NCI-H1092 treated with DMSO at 0.1 percent for 48 hours (cell line): Measurements from ENCODE around the gene POLE2.
"Not testable (repeated sequence)": the region's sequence is repeated elsewhere in the genome, so short reads cannot be mapped to it uniquely, and the experiment has no call there.

Source experiments
- DNase-seq: peaks from one replicate; lab custom pipeline; 2025; lab: John Stamatoyannopoulos, UW

POLE2 gene

DNA sequence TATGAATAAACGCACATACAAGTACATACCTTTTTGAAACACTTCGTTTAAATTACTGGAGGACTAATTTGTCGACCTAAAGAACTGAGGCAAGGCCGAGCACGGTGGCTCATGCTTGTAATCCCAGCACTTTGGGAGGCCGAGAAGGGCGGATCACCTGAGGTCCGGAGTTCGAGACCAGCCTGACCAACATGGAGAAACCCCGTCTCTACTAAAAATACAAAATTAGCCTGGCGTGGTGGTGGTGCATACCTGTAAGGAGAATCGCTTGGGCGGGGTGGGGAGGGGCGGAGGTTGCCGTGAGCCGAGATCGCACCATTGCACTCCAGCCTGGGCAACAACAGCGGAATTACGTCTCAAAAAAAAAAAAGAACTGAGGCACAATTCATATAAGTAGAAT is 68.7 kb downstream of the POLE2 start:
- not testable (repeated sequence) for DNase-seq

DNA sequence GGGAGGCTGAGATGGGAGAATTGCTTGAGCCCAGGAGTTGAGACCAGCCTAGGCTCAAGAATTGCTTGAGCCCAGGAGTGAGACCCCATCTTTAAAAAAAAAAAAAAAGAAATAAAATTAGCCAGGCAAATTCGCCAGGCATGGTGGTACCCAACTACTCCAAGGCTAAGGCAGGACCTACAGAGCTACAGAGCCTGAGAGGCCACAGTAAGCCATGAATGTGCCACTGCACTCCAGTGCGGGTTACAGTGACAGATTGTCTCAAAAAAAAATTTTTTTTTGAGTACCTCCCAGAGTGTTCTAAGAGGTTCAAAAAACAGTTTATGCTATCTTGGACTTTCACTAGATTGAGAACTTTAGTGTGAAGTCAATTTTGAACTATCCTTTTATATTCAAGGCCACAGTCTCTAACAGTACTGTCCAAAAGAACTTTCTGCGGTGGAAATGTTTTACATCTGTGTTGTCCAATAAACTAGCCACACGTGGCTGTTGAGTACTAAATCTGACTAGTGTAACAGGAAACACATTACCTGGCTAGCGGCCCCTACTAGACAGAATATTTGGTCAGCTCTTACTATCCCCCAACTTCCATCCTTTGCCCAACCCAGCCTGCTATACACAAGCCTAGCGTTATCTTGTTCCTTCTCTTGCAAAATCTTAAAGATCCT is 70.0 kb downstream of the POLE2 start:
- no peak for DNase-seq

- no peak for DNase-seq
Measured at GRCh38 chr14:49615776-49616175, 72.2 kb downstream of the POLE2 start.

DNA sequence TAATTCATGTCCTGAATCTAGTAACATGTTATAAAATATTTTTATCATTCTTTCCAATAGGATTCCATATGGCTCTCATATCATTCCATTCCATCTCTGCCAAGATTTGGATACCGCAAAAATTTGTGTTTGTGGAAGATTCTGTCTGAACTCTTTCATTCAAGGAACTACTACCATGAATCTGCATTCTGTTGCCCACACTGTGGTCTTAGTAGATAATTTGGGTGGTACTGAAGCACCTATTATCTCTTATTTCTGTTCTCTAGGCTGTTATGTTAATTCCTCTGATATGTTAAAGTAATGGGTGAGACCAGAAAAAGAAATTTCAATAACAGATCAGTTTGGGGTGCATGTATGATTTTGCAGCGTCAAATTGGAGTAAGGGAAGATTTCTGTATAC is 73.8 kb downstream of the POLE2 start:
- no peak for DNase-seq

DNA sequence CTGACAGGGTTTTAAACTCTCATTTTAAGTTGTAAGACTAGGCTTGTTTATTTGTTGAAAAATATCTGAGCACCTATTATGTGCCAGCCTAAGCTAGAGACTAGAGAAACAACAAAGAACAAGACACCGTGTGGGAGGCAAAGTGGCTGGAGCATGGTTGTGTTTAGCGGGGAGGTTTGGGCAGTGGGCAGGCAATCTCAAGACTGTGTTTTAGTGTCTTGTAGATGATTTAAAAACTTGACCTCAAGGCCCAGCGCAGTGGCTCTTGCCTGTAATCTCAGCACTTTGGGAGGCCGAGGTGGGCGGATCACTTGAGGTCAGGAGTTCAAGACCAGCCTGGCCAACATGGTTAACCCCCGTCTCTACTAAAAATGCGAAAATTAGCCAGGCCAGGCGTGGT is 75.3 kb downstream of the POLE2 start:
- no peak for DNase-seq

DNA sequence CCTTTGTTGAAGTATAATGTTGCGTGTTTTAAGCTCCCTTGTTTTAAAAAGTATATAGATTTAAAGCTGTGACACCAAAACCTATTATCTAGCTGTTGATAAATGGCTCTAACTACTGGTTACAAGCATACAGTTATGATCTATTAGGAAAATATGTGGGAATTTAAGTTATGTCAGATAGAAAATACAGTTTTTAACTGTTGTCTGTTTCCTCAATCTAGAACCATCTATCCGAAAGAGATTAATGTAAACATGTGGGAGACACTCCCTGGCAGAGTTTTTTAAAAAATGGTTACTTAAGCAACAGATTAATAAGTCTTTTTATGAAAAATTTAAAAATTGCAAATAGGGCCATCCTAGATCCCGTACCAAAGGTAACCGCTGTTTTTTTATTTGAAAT is 75.8 kb downstream of the POLE2 start:
- DNase-seq: no peak

DNA sequence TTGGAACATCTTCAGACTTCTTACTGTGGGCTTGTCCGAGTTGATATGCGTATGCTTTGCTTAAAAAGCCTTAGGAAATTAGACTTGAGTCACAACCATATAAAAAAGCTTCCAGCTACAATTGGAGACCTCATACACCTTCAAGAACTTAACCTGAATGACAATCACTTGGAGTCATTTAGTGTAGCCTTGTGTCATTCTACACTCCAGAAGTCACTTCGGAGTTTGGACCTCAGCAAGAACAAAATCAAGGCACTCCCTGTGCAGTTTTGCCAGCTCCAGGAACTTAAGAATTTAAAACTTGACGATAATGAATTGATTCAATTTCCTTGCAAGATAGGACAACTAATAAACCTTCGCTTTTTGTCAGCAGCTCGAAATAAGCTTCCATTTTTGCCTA is 80.4 kb downstream of the POLE2 start:
- DNase-seq: no peak

- peak; percentile 93 for DNase-seq
Measured at GRCh38 chr14:49598485-49599300, 89.3 kb downstream of the POLE2 start, which contains the start of gene LRR1. LRR1 (plus strand) TSS chr14:49598940; CDS start chr14:49599021, 81 bp downstream.

GRCh38 chr14:49598189-49598484 is 89.9 kb downstream of the POLE2 start:
- DNase-seq: no peak

DNA sequence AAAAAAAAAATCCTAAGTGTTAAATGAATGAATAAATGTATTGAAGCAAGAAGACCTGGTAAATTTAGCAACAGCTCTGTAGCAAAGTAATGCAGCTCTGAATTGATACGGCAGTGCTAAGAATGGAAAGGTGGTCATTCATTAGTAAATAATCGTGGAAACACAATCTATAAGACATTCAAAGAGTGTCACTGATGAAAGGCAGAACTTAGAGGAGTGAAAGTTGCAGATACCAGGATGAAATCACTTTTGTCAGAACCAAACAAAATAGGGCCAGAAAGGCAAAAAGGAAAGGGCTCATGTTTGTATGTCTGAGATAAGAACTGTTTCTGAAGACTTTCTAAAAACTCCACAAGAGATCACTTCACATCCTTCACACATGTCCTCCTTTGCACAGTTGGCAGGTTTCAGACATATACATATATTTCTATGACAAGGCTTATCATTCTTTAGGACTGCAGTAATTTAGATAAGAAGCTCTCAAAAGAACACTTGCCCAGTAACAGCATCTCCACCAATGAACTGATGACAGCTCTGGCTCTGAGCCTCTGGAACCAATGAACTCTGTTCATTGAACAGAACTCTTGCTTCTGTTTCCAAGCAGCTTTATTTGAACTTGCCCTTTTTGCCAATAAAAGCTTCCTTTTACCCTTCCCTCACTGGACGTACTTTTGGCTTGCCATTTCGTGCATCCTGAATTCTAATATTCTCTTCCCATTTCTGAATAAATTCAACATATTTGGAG is 93.5 kb downstream of the POLE2 start:
- DNase-seq: no peak
